NCI-H1105 treated with DMSO at 0.1 percent for 48 hours (cell line): ENCODE data around the gene DCXR.
"Not testable (repeated sequence)": the region's sequence is repeated elsewhere in the genome, so short reads cannot be mapped to it uniquely, and the experiment has no call there.

ENCODE experiments used
- DNase-seq: peaks from one replicate; lab custom pipeline; 2025; lab: John Stamatoyannopoulos, UW

DCXR gene

GRCh38 chr17:82039695-82040299 is 2.3 kb upstream of the DCXR start:
- no peak for DNase-seq

- DNase-seq, result not testable (repeated sequence)
Measured at GRCh38 chr17:82038796-82039409, 1.4 kb upstream of the DCXR start.

- DNase-seq, result no peak
Measured at GRCh38 chr17:82037889-82038195, 345 bp upstream of the DCXR start.

- DNase-seq, result no peak
Measured at GRCh38 chr17:82036634-82037091, 834 bp downstream of the DCXR start.

DNA sequence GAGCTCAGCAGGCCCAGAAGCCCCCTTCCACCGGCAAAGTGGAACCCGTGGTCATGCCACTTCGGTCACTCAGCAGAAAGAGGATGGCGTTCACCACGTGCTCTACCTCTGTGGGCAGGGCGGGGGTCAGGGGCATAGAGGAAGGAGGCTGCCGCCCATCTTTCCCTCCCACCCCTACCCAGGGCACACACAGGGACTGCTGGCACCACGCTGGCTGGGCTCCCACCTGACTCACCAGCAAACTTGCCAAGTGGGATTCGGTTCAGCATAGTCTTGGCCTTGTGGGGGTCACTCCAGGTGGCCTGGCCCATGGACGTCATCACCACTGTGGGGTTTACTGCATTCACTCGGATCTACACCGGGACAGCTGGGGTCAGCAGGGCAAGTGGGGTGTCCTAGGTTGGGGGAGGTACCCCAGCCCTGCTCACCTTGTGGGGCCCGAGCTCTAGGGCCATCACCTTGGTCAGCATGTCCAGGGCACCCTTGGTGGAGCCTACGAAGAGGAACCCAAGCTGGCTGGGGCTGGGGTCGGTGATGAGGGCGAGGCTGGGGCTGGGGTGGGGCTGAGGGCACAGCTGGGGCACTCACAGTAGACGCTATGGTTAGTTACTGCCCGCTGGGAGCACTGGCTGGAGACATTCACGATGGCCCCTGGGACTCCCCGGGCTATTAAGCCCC is 1.4 kb downstream of the DCXR start:
- no peak for DNase-seq

DNA sequence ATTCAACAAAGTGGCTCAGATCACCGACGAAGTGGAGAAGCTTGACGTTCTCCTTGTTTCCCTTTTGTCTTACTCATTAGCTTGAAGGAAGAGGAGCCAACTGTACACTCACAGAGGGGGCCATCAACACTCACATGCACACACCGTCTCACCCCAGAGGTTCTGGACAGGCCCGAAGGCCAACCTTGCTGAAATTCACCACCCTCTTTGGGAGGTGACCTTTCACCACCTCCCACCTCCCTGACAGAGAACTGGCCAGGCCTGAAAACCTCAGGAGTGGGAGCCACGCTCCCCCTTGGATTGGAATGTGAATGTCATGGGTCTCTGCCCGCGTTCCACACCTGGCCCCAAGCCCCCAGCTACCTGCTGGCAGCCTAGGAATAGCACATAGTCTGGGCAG is 2.0 kb downstream of the DCXR start:
- DNase-seq, result no peak

DNA sequence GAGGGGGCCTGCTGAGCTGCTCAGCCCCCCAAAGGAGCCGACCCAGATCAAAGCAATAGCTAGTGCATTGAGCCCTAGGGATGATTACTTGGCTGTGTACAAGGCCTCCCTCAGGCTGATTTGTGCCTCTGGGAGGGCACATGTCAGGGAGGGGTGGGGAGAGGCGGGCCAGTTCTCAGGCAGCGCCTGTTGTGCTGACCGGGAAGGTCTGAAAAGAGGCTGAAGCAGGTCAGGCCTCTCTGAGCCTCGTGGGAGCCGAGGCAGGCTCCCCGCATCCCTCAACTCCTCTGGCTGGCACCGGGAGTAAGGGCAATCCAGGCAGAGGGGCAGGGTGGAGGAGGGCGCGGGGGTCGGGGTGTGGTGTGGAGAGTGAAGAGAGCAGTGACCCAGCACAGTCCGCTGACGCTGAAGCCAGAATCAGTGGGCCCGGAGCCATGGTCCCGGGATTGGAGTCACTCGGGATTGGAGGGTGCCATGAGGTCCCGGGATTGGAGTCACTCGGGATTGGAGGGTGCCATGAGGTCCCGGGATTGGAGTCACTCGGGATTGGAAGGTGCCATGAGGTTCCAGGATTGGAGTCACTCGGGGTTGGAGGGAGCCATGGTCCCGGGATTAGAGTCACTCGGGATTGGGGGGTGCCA is 3.0 kb downstream of the DCXR start:
- DNase-seq, result no peak

- DNase-seq, result no peak
Measured at GRCh38 chr17:82033359-82034085, 4.0 kb downstream of the DCXR start.

GRCh38 chr17:82031885-82032627 is 5.4 kb downstream of the DCXR start:
- DNase-seq, result peak; percentile 20

GRCh38 chr17:82031303-82031884 is 6.1 kb downstream of the DCXR start, which contains the start of gene RAC3:
TSS of gene RAC3 (plus strand) at chr17:82031678. CDS start at chr17:82031762, 84 bp downstream.
- peak; percentile 25 for DNase-seq

- peak; percentile 66 for DNase-seq
Measured at GRCh38 chr17:82030470-82031302, 6.8 kb downstream of the DCXR start.

DNA sequence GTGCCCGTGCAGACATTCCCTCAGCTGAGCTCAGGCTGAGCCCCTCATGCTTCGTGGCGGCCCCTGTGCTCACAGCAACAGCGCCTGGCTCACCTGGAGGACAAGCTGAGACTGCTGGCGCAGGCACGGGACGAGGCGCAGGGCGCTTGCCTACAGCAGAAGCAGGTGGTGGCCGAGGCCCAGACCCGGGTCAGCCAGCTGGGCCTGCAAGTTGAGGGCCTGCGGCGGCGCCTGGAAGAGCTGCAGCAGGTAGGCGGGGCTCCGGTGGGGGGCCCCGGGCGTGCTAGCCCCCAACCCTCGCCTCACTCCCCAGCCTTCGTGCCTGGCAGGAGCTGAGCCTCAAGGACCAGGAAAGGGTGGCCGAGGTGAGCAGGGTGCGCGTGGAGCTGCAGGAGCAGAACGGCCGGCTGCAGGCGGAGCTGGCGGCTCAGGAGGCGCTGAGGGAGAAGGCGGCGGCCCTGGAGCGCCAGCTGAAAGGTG is 7.5 kb downstream of the DCXR start:
- DNase-seq, result no peak

DNA sequence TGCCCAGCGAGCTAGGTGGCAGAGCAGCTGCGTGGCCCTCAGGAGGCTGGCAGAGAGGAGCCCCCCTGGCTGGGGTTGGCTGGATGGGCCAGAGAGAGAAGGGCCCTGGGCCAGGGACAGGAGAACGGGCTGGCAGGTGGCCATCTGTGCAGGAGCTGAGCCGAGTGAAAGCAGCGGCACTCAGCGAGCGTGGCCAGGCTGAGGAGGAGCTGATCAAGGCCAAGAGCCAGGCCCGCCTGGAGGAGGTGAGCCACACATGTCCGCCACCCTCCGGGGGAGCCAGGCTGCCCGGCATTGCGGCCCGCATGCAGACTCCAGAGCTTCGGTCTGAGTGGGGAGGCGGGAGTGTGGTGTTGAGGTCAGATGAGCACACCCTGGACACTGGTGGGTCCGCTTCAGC is 8.1 kb downstream of the DCXR start:
- no peak for DNase-seq

DNA sequence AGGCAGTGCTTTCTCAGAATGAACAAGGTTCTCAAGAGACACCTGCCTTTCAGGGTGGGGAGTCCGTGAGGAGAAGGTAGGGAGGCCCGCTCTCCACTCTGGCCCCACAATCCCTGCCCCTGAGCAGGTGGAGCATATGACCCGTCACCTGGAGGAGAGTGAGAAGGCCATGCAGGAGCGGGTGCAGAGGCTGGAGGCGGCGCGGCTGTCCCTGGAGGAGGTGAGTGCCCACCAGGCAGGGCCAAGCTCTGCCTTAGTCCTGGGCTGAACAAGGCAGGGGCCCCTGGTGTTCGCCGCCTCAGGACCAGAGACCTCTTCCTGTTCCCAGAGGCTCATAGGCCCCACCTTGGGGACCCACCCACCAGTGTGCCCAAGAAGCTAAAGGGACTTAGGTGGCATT is 8.5 kb downstream of the DCXR start:
- no peak for DNase-seq

- DNase-seq, result no peak
Measured at GRCh38 chr17:82028246-82028645, 9.3 kb downstream of the DCXR start.

DNA sequence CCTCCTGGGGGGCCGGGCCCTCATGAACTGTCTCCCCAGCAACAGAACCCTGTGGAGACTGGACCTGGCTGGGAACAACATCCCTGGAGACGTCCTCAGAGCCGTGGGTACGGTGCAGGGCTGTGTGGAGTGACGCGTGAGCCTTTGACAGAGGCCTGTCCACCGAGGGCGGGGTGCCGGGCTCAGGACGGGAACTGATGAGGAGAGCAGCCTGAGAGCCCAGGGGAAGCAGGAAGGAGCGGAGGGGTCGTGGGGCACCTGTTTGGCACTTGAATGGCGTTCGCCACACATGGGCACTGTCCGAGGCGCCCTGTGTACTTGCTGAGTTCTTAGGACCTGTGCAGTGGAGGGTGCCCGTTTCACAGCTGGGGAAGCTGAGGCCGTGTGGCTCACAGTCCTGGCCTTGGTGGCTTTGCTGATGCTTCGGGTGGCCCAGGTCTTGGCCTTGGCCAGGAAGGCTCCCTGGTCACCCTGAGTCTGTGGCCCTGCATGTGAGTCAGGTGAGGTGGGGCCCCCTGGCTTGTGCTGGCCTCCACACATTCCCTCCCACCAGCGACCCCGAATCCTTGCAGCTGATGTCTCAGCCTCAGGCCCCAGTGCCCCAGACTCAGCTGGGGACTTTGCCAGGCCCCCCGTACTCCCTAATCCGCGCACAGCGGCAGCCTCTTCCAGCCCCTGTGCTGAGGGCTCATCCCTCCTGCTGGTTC is 11.9 kb downstream of the DCXR start:
- DNase-seq, result no peak

DNA sequence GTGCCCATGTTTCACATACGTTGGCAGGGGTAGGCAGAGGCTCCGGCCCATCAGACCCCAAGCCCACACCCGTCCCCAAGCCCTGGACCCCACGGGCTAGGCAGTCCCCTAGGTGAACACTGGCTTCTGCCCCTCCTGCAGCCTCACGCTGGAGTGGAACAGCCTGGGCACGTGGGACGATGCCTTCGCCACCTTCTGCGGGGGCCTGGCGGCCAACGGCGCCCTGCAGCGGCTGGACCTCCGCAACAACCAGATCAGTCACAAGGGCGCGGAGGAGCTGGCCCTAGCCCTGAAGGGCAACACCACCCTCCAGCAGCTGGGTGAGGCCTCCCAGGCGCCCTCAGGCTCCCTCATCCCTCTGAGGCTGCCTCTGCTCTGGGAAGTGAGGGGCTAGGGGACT is 12.6 kb downstream of the DCXR start:
- DNase-seq, result no peak

DNA sequence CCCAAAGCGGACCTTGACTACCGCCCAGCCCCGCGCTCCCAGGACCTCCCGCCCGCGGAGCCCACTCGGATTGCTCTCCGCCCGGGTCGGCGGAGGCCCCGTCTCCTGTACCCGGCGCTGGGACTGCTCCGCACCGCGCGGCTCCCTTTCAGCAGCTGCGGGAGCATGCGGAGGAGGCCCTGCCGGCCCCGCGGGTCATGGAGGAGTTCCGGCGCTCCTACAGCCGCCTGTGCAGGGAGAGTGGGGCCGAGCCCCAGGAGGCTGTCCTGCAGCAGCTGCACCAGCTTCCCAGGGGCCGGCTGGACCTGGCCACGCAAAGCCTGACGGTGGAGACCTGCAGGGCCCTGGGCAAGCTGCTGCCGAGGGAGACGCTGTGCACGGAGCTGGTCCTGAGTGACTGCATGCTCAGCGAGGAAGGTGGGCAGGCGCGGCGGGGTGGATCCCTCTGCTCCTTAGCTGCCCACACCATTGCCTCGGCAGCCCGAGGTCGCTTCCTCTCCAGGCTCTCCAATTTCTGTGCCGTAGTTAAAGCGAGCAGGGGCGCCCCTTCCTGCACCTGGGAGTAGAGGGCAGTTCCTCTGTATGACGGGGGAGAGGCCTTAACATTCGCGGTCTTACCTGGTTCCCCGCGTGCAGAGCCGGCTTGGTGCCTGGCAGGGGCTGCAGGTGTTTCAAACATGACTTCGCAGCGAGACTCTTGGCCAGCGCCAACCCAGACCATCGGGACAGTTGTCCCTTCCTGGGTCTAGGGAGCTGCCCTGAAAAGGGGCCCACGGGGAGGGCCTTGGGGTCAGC is 13.9 kb downstream of the DCXR start:
- DNase-seq, result peak; percentile 16

GRCh38 chr17:82022981-82023446 is 14.5 kb downstream of the DCXR start, which contains the start of gene LRRC45:
TSS of gene LRRC45 (plus strand) at chr17:82023305. CDS start at chr17:82023644, 339 bp downstream.
- DNase-seq, result peak; percentile 98
